ENCODE results near the gene ATP6V0A4.

DNA sequence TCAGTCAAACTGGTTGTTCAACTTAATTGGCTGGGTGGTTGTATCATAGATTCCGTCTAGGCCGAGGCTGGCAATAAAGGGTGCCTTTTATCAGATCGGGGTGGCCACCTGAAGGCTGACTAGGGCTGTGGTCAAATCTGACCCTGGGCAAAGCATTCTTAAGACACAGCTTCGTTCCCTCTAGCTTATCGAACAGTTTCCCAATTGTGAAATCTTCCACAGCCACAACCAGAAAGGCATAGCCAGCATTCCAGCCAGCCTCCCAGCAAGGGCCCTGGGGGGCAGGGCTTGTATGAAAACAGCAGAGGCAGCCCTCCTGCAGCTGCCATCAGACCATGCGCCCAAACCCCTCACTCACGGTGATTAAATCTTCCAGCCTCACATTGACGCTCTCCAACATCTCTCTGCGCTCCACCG lies 42.7 kb downstream of the ATP6V0A4 start:
- TF ChIP-seq, protein P1, sequence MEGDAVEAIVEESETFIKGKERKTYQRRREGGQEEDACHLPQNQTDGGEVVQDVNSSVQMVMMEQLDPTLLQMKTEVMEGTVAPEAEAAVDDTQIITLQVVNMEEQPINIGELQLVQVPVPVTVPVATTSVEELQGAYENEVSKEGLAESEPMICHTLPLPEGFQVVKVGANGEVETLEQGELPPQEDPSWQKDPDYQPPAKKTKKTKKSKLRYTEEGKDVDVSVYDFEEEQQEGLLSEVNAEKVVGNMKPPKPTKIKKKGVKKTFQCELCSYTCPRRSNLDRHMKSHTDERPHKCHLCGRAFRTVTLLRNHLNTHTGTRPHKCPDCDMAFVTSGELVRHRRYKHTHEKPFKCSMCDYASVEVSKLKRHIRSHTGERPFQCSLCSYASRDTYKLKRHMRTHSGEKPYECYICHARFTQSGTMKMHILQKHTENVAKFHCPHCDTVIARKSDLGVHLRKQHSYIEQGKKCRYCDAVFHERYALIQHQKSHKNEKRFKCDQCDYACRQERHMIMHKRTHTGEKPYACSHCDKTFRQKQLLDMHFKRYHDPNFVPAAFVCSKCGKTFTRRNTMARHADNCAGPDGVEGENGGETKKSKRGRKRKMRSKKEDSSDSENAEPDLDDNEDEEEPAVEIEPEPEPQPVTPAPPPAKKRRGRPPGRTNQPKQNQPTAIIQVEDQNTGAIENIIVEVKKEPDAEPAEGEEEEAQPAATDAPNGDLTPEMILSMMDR (IDR thresholded peaks at IDR 0.05): no peak
- TF ChIP-seq POLR2A (IDR thresholded peaks at IDR 0.05): no peak
